Osteoblast (primary cell): ENCODE results near the gene KMT2E. TPM values are rescaled to one million over a fixed set of nuclear protein-coding genes. Genes with fewer than 3 reads are reported as not detected.

ENCODE experiments used
- DNase-seq: peaks from one replicate; pipeline ENCODE4 v3.0.0; 2011; ENCODE audit warnings: low spot score, mixed read lengths; ENCODE audit not compliant: insufficient read length; ENCODE audit errors: missing footprints
- H2AFZ ChIP-seq: 2 replicates; pipeline ENCODE4 v1.6.0; 2011; ENCODE audit warnings: mild to moderate bottlenecking, low read length
- H3K27ac ChIP-seq: 2 replicates; pipeline ENCODE4 v1.5.1; 2011; ENCODE audit warnings: mild to moderate bottlenecking, low read depth, low read length, moderate library complexity
- H3K27me3 ChIP-seq: 2 replicates; pipeline ENCODE4 v1.6.0; 2012; ENCODE audit warnings: mild to moderate bottlenecking, control low read depth, inconsistent platforms, low read length, moderate library complexity; ENCODE audit not compliant: insufficient read depth
- H3K36me3 ChIP-seq: 2 replicates; pipeline ENCODE4 v1.5.1; 2011; ENCODE audit warnings: mild to moderate bottlenecking, low read length, control low read depth, moderate library complexity; ENCODE audit not compliant: insufficient read depth
- H3K4me1 ChIP-seq: 2 replicates; pipeline ENCODE4 v1.5.1; 2011; ENCODE audit warnings: mild to moderate bottlenecking, low read length, control low read depth, moderate library complexity; ENCODE audit not compliant: insufficient read depth
- H3K4me2 ChIP-seq: 2 replicates; pipeline ENCODE4 v1.6.0; 2011; ENCODE audit warnings: mild to moderate bottlenecking, low read length; ENCODE audit not compliant: insufficient read depth
- H3K4me3 ChIP-seq: fragments of 200-600 bp; sonication (generic); 3 replicates; pipeline ENCODE4 v1.5.1; 2012; ENCODE audit warnings: mild to moderate bottlenecking, low read length, inconsistent platforms; ENCODE audit not compliant: insufficient read depth
- H3K79me2 ChIP-seq: 2 replicates; pipeline ENCODE4 v1.6.0; 2012; ENCODE audit warnings: mild to moderate bottlenecking, low read length, control low read depth, inconsistent platforms; ENCODE audit not compliant: insufficient read depth
- H3K9me3 ChIP-seq: 2 replicates; pipeline ENCODE4 v1.5.1; 2011; ENCODE audit warnings: low read depth, low read length, control low read depth
- H4K20me1 ChIP-seq: 2 replicates; pipeline ENCODE4 v1.6.0; 2012; ENCODE audit warnings: mild to moderate bottlenecking, low read length, control low read depth; ENCODE audit not compliant: insufficient read depth
- CTCF ChIP-seq: IDR thresholded peaks from 2 replicates; pipeline ENCODE4 v1.5.1; 2011; ENCODE audit warnings: mild to moderate bottlenecking, low read depth, low read length, moderate library complexity; ENCODE audit errors: extremely low read depth
- total RNA-seq: library from RNA; depleted of rRNA; stranded (reverse); fragments of >200 nt; gene quantifications from 2 replicates; pipeline ENCODE4 v1.2.3, GENCODE V29; 2012

The KMT2E gene
- total RNA-seq, 1 donor: 124 TPM

- Histone ChIP-seq H3K4me2 (no peak overlapping the region), H3K27ac (no peak overlapping the region), H3K79me2 (peaks cover 97% of the 10 kb centered on the region), H3K4me3 (no peak overlapping the region), H3K9me3 (no peaks in the 10 kb centered on the region), H4K20me1 (peaks cover 21% of the 10 kb centered on the region), H2AFZ (no peak overlapping the region), H3K27me3 (no peaks in the 10 kb centered on the region), H3K36me3 (peaks cover 32% of the 10 kb centered on the region), H3K4me1 (no peaks in the 10 kb centered on the region)
- DNase-seq: no peak
- TF ChIP-seq CTCF: no peak
Measured at GRCh38 chr7:105055084-105055483, 41.1 kb downstream of the KMT2E start.

- Histone ChIP-seq H4K20me1 (peaks cover 25% of the 10 kb centered on the region), H3K27me3 (no peaks in the 10 kb centered on the region), H3K4me2 (no peak overlapping the region), H3K4me1 (no peaks in the 10 kb centered on the region), H3K79me2 (peaks cover 97% of the 10 kb centered on the region), H3K9me3 (no peaks in the 10 kb centered on the region), H3K27ac (no peak overlapping the region), H3K36me3 (peaks cover 32% of the 10 kb centered on the region), H2AFZ (no peak overlapping the region), H3K4me3 (no peak overlapping the region)
- no peak for DNase-seq
- TF ChIP-seq CTCF: no peak
Measured at GRCh38 chr7:105055621-105056020, 41.6 kb downstream of the KMT2E start.

- Histone ChIP-seq H3K79me2 (peaks cover 96% of the 10 kb centered on the region), H3K36me3 (peaks cover 26% of the 10 kb centered on the region), H3K27me3 (no peaks in the 10 kb centered on the region), H3K4me2 (no peak overlapping the region), H3K4me1 (no peaks in the 10 kb centered on the region), H2AFZ (no peak overlapping the region), H3K9me3 (no peaks in the 10 kb centered on the region), H3K4me3 (no peak overlapping the region), H3K27ac (no peak overlapping the region), H4K20me1 (peaks cover 29% of the 10 kb centered on the region)
- TF ChIP-seq CTCF: no peak
- DNase-seq: no peak
Measured at GRCh38 chr7:105057472-105057871, 43.5 kb downstream of the KMT2E start.

GRCh38 chr7:105060437-105060836 is 46.4 kb downstream of the KMT2E start:
- no peaks in the 10 kb centered on the region for H3K4me1 ChIP-seq
- H3K4me3 ChIP-seq: no peak overlapping the region
- no peaks in the 10 kb centered on the region for H3K9me3 ChIP-seq
- no peak overlapping the region for H3K27ac ChIP-seq
- no peak overlapping the region for H3K4me2 ChIP-seq
- no peak for TF ChIP-seq CTCF
- H3K79me2 ChIP-seq: peaks cover 93% of the 10 kb centered on the region
- peak; percentile 27 for DNase-seq
- H2AFZ ChIP-seq: no peak overlapping the region
- H3K36me3 ChIP-seq: peaks cover 33% of the 10 kb centered on the region
- H3K27me3 ChIP-seq: no peaks in the 10 kb centered on the region
- peaks cover 27% of the 10 kb centered on the region for H4K20me1 ChIP-seq
